HG02763 (cell line): Measurements from ENCODE around the gene GOPC.

Experiments used
- ATAC-seq: cut with Tn5 transposase; IDR thresholded peaks from one replicate; pipeline ENCODE4 v1.9.1; 2021; ENCODE audit warnings: mild to moderate bottlenecking, moderate library complexity; ENCODE audit not compliant: unreplicated experiment

GOPC gene

GRCh38 chr6:117550078-117550600 is 52.2 kb downstream of the GOPC start:
- no peak for ATAC-seq

- ATAC-seq, result no peak
Observed at GRCh38 chr6:117549611-117550010, 52.7 kb downstream of the GOPC start.

GRCh38 chr6:117548797-117549301 is 53.5 kb downstream of the GOPC start:
- ATAC-seq, result no peak

GRCh38 chr6:117547688-117548621 is 54.4 kb downstream of the GOPC start:
- peak; percentile 53 for ATAC-seq

GRCh38 chr6:117546674-117547073 is 55.6 kb downstream of the GOPC start:
- no peak for ATAC-seq

GRCh38 chr6:117545161-117545595 is 57.1 kb downstream of the GOPC start:
- no peak for ATAC-seq

GRCh38 chr6:117544716-117545115 is 57.6 kb downstream of the GOPC start:
- no peak for ATAC-seq

- no peak for ATAC-seq
Observed at GRCh38 chr6:117542493-117542892, 59.8 kb downstream of the GOPC start.

- ATAC-seq, result no peak
Observed at GRCh38 chr6:117540670-117541069, 61.6 kb downstream of the GOPC start.

- no peak for ATAC-seq
Observed at GRCh38 chr6:117538615-117539014, 63.7 kb downstream of the GOPC start.

GRCh38 chr6:117536317-117536716 is 66.0 kb downstream of the GOPC start:
- ATAC-seq, result no peak

GRCh38 chr6:117534974-117535373 is 67.3 kb downstream of the GOPC start:
- no peak for ATAC-seq

GRCh38 chr6:117533775-117534174 is 68.5 kb downstream of the GOPC start:
- no peak for ATAC-seq

- no peak for ATAC-seq
Observed at GRCh38 chr6:117531809-117532725, 70.2 kb downstream of the GOPC start.

GRCh38 chr6:117531346-117531745 is 71.0 kb downstream of the GOPC start:
- ATAC-seq, result no peak

- ATAC-seq, result no peak
Observed at GRCh38 chr6:117530467-117531242, 71.7 kb downstream of the GOPC start.

- ATAC-seq, result no peak
Observed at GRCh38 chr6:117525607-117526006, 76.7 kb downstream of the GOPC start.

- no peak for ATAC-seq
Observed at GRCh38 chr6:117521791-117522502, 80.4 kb downstream of the GOPC start.

- no peak for ATAC-seq
Observed at GRCh38 chr6:117520603-117521395, 81.5 kb downstream of the GOPC start.
